Neural crest cell (in vitro differentiated cells): ENCODE data around the gene ATXN2L. TPM values are rescaled to one million over a fixed set of nuclear protein-coding genes. Genes with fewer than 3 reads are reported as not detected.

Source experiments
- DNase-seq: peaks from one replicate; pipeline ENCODE4 v3.0.0; 2021; ENCODE audit warnings: low read depth, mixed read lengths, low spot score
- H3K27ac Mint-ChIP-seq: one replicate; pipeline ENCODE4 v1.8.0; 2021; ENCODE audit warnings: mild to moderate bottlenecking, mixed read lengths; ENCODE audit not compliant: unreplicated experiment
- H3K27me3 Mint-ChIP-seq: 2 replicates; pipeline ENCODE4 v1.8.0; 2021; ENCODE audit warnings: low read depth, mild to moderate bottlenecking, mixed read lengths
- H3K36me3 Mint-ChIP-seq: 2 replicates; pipeline ENCODE4 v1.8.0; 2021; ENCODE audit warnings: low read depth, mild to moderate bottlenecking, mixed read lengths
- H3K4me1 Mint-ChIP-seq: 2 replicates; pipeline ENCODE4 v1.8.0; 2021; ENCODE audit warnings: mixed read lengths
- H3K4me3 Mint-ChIP-seq: one replicate; pipeline ENCODE4 v1.8.0; 2021; ENCODE audit warnings: mild to moderate bottlenecking, mixed read lengths
- H3K9me3 Mint-ChIP-seq: 2 replicates; pipeline ENCODE4 v1.8.0; 2021; ENCODE audit warnings: mixed read lengths
- total RNA-seq: library from RNA; stranded (reverse); gene quantifications from 2 replicates; pipeline ENCODE4 v1.2.1, GENCODE V29; 2021
- TF ChIP-seq, protein P1 (sequence below): fragments of 200-600 bp; sonication (generic); conservative IDR thresholded peaks from 2 replicates; pipeline ENCODE4 v1.5.0; 2021; ENCODE audit warnings: antibody characterized with exemption, mild to moderate bottlenecking

ATXN2L gene
- total RNA-seq, 1 donor from 2014 or later, result 272 TPM

DNA sequence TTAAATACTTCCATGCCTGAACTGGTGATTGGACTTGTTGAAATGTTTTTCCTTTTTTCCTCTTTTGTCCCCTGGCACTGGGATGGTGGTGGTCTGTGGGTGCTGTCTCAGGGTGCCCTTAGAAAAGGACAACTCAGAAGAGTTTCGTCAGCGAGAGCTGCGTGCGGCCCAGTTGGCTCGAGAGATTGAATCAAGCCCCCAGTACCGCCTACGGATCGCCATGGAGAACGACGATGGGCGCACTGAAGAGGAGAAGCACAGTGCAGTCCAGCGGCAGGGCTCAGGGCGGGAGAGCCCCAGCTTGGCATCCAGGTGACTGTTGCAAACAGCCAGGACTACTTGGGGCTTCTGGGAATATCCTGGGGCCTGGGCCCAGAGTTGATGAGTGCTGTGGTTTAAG is 6.9 kb downstream of the ATXN2L start:
- TF ChIP-seq, protein P1, sequence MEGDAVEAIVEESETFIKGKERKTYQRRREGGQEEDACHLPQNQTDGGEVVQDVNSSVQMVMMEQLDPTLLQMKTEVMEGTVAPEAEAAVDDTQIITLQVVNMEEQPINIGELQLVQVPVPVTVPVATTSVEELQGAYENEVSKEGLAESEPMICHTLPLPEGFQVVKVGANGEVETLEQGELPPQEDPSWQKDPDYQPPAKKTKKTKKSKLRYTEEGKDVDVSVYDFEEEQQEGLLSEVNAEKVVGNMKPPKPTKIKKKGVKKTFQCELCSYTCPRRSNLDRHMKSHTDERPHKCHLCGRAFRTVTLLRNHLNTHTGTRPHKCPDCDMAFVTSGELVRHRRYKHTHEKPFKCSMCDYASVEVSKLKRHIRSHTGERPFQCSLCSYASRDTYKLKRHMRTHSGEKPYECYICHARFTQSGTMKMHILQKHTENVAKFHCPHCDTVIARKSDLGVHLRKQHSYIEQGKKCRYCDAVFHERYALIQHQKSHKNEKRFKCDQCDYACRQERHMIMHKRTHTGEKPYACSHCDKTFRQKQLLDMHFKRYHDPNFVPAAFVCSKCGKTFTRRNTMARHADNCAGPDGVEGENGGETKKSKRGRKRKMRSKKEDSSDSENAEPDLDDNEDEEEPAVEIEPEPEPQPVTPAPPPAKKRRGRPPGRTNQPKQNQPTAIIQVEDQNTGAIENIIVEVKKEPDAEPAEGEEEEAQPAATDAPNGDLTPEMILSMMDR, result no peak
- Mint-ChIP-seq H3K36me3 (peaks cover 52% of the 10 kb centered on the region), H3K27ac (no peak overlapping the region)

DNA sequence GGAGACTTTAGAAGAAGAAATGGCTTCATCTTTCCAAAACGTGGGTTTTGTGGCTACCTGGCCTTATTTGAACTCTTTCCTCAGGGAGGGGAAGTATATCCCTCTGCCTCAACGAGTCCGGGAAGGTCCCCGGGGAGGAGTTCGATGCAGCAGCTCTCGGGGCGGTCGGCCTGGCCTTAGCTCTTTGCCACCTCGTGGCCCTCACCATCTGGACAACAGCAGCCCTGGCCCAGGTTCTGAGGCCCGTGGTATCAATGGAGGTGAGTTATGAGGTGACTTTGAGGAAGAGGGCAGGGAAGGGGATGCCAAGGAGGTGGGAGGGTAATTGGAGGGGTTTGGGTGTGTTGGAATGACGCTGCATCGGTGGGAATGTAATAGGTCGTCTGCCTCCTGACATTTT is 7.7 kb downstream of the ATXN2L start:
- Mint-ChIP-seq H3K27me3 (no peaks in the 10 kb centered on the region), H3K27ac (peak overlapping the region; percentile 22), H3K4me3 (peak overlapping the region; percentile 47), H3K4me1 (peaks cover 9% of the 10 kb centered on the region), H3K9me3 (no peaks in the 10 kb centered on the region), H3K36me3 (peaks cover 51% of the 10 kb centered on the region)
- no peak for DNase-seq
- TF ChIP-seq, protein P1, result no peak

More for the DNA sequence above, 6.9 kb downstream of the ATXN2L start:
- Mint-ChIP-seq H3K27me3 (no peaks in the 10 kb centered on the region), H3K4me1 (peaks cover 17% of the 10 kb centered on the region), H3K9me3 (no peaks in the 10 kb centered on the region), H3K4me3 (peak overlapping the region; percentile 34)
- DNase-seq, result no peak

DNA sequence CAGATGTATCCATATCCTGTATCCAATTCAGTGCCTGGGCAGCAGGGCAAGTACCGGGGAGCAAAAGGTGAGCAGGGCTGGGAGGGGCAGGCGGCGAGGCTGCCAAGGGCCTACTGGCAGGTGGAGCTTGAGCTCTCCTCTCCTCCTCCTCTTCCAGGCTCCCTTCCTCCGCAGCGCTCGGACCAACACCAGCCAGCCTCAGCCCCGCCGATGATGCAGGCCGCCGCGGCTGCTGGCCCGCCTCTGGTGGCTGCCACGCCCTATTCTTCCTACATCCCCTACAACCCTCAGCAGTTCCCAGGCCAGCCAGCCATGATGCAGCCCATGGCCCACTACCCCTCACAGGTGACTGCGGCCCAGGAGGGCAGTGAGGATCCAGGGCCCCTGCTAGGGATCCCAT is 11.6 kb downstream of the ATXN2L start:
- no peak overlapping the region for H3K27ac Mint-ChIP-seq
- peaks cover 40% of the 10 kb centered on the region for H3K36me3 Mint-ChIP-seq
- no peak for DNase-seq
- H3K27me3 Mint-ChIP-seq, result no peaks in the 10 kb centered on the region
- H3K4me3 Mint-ChIP-seq, result no peak overlapping the region
- TF ChIP-seq, protein P1, result no peak
- H3K9me3 Mint-ChIP-seq, result no peaks in the 10 kb centered on the region
- H3K4me1 Mint-ChIP-seq, result no peaks in the 10 kb centered on the region

DNA sequence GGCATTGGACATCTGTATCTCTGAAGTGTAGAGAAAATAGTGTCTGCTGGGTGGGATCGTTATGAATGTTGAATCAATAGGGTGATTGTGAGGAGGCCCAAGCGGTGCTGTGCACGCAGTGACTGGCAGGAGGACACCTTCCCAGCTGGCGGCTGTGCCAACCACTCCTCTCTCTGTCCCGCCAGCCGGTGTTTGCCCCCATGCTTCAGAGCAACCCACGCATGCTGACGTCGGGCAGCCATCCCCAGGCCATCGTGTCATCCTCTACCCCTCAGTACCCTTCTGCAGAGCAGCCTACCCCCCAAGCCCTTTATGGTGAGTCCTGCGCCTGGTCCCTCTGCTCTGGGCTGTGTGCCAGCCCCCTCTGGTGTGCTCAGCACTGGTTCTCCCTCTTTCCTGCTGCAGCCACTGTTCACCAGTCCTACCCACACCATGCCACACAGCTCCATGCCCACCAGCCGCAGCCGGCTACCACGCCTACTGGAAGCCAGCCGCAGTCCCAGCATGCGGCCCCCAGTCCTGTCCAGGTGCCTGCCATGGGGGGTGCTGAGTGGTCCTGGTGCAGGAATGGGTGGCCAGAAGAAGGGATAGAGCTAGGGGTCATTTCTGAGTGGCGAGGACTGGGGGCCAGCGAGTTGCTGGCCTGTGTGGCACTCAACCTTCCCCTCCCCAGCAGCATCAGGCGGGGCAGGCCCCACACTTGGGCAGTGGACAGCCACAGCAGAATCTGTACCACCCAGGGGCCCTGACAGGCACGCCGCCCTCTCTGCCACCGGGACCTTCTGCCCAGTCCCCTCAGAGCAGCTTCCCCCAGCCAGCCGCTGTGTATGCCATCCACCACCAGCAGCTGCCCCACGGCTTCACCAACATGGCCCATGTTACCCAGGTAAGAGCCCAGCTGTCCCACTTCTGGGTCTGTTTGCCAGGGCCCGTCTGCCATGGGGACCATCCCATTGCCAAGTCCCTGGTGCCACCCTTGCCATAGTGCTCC is 12.4 kb downstream of the ATXN2L start:
- Mint-ChIP-seq H3K36me3 (peaks cover 36% of the 10 kb centered on the region), H3K9me3 (no peaks in the 10 kb centered on the region), H3K4me1 (no peaks in the 10 kb centered on the region), H3K27ac (no peak overlapping the region), H3K4me3 (no peak overlapping the region), H3K27me3 (no peaks in the 10 kb centered on the region)
- TF ChIP-seq, protein P1, result no peak
- DNase-seq, result no peak

DNA sequence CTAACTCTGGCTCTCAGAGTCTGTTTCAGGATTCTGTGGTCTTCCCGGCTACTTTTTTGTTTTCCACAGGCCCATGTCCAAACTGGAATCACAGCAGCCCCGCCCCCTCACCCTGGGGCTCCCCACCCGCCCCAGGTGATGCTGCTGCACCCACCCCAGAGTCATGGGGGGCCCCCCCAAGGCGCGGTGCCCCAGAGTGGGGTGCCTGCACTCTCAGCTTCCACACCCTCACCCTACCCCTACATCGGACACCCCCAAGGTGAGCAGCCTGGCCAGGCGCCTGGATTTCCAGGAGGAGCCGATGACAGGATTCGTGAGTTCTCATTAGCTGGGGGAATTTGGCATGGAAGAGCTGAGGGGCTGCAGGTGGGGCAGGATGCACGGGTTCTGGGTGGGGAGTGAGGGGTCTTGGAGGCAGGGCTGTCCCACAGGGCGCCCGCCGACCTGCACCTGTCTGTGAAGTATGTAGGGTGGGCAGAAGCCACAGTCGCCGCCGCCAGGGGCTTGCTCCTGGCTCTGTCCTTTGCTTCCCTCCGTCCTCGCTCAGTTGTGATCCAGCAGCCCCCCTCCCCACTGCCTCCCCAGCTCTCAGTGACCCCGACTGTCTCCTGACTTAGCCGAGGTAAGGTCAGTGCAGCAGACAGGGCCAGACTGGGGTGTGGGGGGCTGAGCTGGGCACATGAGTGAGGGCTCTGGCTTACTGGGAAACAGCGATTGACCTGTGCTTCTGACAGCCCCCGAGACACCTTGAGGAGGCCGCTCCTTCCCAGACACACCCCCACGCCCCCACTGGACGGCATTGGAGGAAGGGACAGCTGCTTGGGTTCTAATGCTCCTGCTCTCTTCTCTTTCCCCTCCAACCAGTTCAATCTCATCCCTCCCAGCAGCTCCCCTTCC is 13.3 kb downstream of the ATXN2L start:
- Mint-ChIP-seq H3K9me3 (no peaks in the 10 kb centered on the region), H3K4me3 (no peak overlapping the region), H3K27me3 (no peaks in the 10 kb centered on the region), H3K27ac (no peak overlapping the region), H3K36me3 (peaks cover 29% of the 10 kb centered on the region), H3K4me1 (no peaks in the 10 kb centered on the region)
- DNase-seq, result no peak
- TF ChIP-seq, protein P1, result no peak
